Ascending aorta (tissue), 2 donors: Measurements from ENCODE around the gene PPP2R2D. TPM values are rescaled to one million over a fixed set of nuclear protein-coding genes. Genes with fewer than 3 reads are reported as not detected.

Experiments
- DNase-seq, 2 donors: peaks; one replicate each; pipeline ENCODE4 v3.0.0-alpha.2; 2019; ENCODE audit warnings: low spot score in 2 of 2
- H3K27ac ChIP-seq, 2 donors: fragments of 200-600 bp; sonication (generic); one replicate each; pipeline ENCODE4 v1.5.1; 2016 to 2017; ENCODE audit warnings: mild to moderate bottlenecking in 1 of 2
- H3K27me3 ChIP-seq: fragments of 200-600 bp; sonication (generic); one replicate; pipeline ENCODE4 v1.5.1; 2017
- H3K36me3 ChIP-seq, 2 donors: fragments of 200-600 bp; sonication (generic); one replicate each; pipeline ENCODE4 v1.5.1; 2016
- H3K4me1 ChIP-seq, 2 donors: fragments of 200-600 bp; sonication (generic); one replicate each; pipeline ENCODE4 v1.5.1; 2016 to 2017; ENCODE audit warnings: mild to moderate bottlenecking in 1 of 2
- H3K4me3 ChIP-seq, 2 donors: fragments of 200-600 bp; sonication (generic); one replicate each; pipeline ENCODE4 v1.5.1; 2016 to 2017; ENCODE audit warnings: mild to moderate bottlenecking in 1 of 2
- H3K9me3 ChIP-seq, 2 donors: fragments of 200-600 bp; sonication (generic); one replicate each; pipeline ENCODE4 v1.5.1; 2016
- CTCF ChIP-seq, 3 experiments: fragments of 200-600 bp in 2 of 3; fragments of 450-650 bp in 1 of 3; sonication (generic) in 2 of 3; IDR thresholded peaks; one replicate each; pipeline ENCODE4 v1.5.1; 2016 to 2019; ENCODE audit warnings: antibody characterized with exemption in 3 of 3, mild to moderate bottlenecking in 1 of 3, moderate library complexity in 1 of 3
- intact Hi-C: fragments of 100-400 bp; cut with DNase I; formaldehyde crosslinking; loops from one replicate; pipeline ENCODE4 v1.15.1; 2023
- total RNA-seq: library from RNA; depleted of rRNA; stranded (reverse); fragments of >200 nt; gene quantifications from one replicate; pipeline ENCODE4 v1.1.0, GENCODE V29; 2016

The PPP2R2D gene
- total RNA-seq, 1 donor from 2014 or later = 11.8 TPM

DNA sequence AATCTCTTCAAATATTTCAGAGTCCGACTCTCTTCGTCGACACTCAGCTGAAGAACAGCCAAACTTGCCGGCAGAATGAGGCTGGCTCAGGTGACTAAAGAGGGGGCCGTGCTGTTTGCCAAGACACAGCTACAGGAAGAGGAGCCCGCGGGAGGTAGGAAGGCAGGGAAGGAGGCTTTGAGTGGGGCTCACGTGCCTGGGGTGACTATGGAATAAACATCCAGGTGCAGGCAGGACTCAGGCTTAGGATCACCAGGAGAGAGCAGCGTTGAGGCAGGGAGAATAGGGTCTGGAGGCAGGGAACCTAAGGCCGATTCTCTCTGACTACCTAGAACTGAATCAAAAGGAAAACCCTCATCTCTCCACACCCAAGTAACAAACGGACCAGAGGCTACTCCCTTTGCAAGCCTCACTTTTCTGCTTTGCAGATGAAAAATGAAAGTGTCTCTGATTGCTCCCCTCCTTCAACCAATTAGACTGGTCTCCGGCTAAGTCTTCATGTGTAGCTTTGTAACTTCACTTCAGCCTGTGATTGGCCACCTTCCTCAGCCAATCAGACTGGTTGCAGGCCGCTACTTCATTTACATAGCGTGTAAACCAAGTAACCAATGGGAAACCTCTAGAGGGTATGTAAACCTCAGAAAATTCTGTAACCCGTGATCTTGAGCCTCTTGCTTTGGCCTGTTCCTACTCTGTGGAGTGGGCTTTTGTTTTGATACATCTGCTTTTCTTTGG lies 100.6 kb downstream of the PPP2R2D start:
- H3K27me3 ChIP-seq = no peaks in the 10 kb centered on the region
- no peak for DNase-seq
- no peaks in the 10 kb centered on the region for H3K36me3 ChIP-seq
- TF ChIP-seq CTCF (IDR thresholded peaks at IDR 0.05) = no peak
- intact Hi-C loops = no loop called here
- H3K27ac ChIP-seq = no peak overlapping the region
- H3K4me1 ChIP-seq = no peaks in the 10 kb centered on the region
- H3K4me3 ChIP-seq = peak overlapping the region in 1 of 2 donors; percentile 11
- H3K9me3 ChIP-seq = no peaks in the 10 kb centered on the region

DNA sequence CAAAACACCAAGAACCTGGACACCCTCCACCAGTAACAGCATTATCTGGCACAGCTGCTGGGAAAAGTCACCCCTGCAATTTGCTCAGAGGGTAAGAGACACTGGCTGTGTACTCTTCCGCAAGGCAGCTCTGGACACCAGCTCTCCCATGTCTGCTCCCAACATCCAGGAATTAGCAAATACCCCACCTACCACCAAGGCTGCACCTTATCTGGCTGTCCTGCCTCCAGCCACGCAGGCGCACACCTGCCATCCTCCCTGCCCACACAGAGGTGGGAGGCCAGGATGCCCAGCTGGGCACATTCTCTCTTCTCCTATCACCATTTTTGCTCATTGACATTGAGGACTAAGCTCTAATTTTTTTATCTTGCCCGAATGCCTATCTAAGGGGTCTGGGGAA lies 101.2 kb downstream of the PPP2R2D start:
- no peak for DNase-seq
- H3K9me3 ChIP-seq = no peaks in the 10 kb centered on the region
- H3K27me3 ChIP-seq = no peaks in the 10 kb centered on the region
- H3K4me3 ChIP-seq = no peak overlapping the region
- H3K36me3 ChIP-seq = no peaks in the 10 kb centered on the region
- H3K27ac ChIP-seq = no peak overlapping the region
- no peak for TF ChIP-seq CTCF (IDR thresholded peaks at IDR 0.05)
- intact Hi-C loops = no loop called here
- H3K4me1 ChIP-seq = no peaks in the 10 kb centered on the region

DNA sequence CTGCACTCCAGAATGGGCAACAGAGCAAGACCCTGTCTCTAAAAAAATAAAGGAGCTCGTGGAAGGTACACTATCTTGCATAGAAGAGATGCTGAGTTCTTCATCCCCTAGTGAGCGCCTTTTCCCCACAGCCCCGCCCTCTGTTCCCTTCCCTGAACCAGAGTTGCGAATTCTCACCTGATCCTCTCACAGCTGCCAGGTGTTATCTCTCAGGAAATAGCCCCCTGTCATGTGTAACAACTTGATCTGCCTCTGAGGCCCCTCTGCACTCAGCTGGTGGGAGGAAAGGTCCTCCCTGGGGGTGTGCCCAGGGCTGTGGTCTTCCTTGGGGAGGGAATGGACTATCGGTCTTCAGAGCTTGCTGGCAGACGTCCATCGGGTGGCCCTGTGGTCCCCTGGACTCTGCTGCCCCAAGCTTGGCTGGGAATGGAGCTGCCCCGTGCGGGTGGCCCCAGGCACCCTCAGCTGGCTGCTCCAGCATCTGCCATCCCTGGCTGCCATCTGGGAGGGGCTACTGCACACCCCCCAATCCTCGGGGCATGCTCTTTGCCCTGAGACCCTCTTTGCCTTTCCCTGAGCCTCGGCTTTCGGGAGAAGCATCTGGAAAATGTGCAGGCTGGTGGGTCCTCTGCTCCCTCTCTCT lies 102.6 kb downstream of the PPP2R2D start:
- TF ChIP-seq CTCF (IDR thresholded peaks at IDR 0.05) = no peak
- no peaks in the 10 kb centered on the region for H3K9me3 ChIP-seq
- no peaks in the 10 kb centered on the region for H3K4me1 ChIP-seq
- no peak for DNase-seq
- intact Hi-C loops = no loop called here
- no peak overlapping the region for H3K4me3 ChIP-seq
- no peaks in the 10 kb centered on the region for H3K36me3 ChIP-seq
- no peak overlapping the region for H3K27ac ChIP-seq
- H3K27me3 ChIP-seq = no peaks in the 10 kb centered on the region

GRCh38 chr10:132004052-132004451 lies 103.2 kb downstream of the PPP2R2D start:
- no peaks in the 10 kb centered on the region for H3K4me1 ChIP-seq
- H3K36me3 ChIP-seq = no peaks in the 10 kb centered on the region
- no peak overlapping the region for H3K27ac ChIP-seq
- no peaks in the 10 kb centered on the region for H3K9me3 ChIP-seq
- no peak for TF ChIP-seq CTCF (IDR thresholded peaks at IDR 0.05)
- DNase-seq = no peak
- no peaks in the 10 kb centered on the region for H3K27me3 ChIP-seq
- no peak overlapping the region for H3K4me3 ChIP-seq
- intact Hi-C loops = no loop called here

- no peaks in the 10 kb centered on the region for H3K27me3 ChIP-seq
- H3K4me3 ChIP-seq = no peak overlapping the region
- H3K4me1 ChIP-seq = no peaks in the 10 kb centered on the region
- H3K36me3 ChIP-seq = no peaks in the 10 kb centered on the region
- no peaks in the 10 kb centered on the region for H3K9me3 ChIP-seq
- no peak for TF ChIP-seq CTCF (IDR thresholded peaks at IDR 0.05)
- no peak for DNase-seq
- no peak overlapping the region for H3K27ac ChIP-seq
- intact Hi-C loops = no loop called here
Observed at GRCh38 chr10:132005147-132005546, 104.3 kb downstream of the PPP2R2D start.
